ENCODE data around the gene DOHH.
"Not testable (repeated sequence)": the region's sequence is repeated elsewhere in the genome, so short reads cannot be mapped to it uniquely, and the experiment has no call there.

Gene DOHH

DNA sequence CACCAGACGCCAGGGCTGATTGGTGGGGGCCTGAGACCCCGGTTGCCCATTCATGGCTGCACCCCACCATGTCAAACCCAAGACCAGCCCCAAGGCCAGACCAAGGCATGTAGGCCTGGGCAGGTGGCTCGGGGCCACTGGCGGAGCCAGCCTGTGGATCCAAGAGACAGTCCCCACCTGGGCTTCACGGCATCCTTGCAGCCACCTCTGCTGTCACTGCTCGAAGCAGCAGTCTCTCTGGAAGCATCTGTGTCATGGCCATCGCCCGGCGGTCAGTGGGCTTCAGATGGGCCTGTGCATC lies 34.7 kb upstream of the DOHH start:
- no peak overlapping the region for H3K27ac ChIP-seq (ENCODE audit: insufficient read depth, low read depth, low read length, poor library complexity, severe bottlenecking)
- no peak overlapping the region for H3K4me3 ChIP-seq (ENCODE audit: insufficient read depth, low read depth, low read length)
- peaks cover 35% of the 10 kb centered on the region for H3K36me3 ChIP-seq (ENCODE audit: control insufficient read depth, insufficient read depth, low read length)
- H3K27me3 ChIP-seq (ENCODE audit: control insufficient read depth, insufficient read depth, low read length, poor library complexity, severe bottlenecking) = no peaks in the 10 kb centered on the region
- 96 to 97% methylated on average over 9 of the region's 9 CpGs for WGBS, 2 experiments
- peaks cover 5% of the 10 kb centered on the region for H3K4me1 ChIP-seq (ENCODE audit: control insufficient read depth, insufficient read depth, low read length)
- no peaks in the 10 kb centered on the region for H3K9me3 ChIP-seq (ENCODE audit: control insufficient read depth, low read length)

DNA sequence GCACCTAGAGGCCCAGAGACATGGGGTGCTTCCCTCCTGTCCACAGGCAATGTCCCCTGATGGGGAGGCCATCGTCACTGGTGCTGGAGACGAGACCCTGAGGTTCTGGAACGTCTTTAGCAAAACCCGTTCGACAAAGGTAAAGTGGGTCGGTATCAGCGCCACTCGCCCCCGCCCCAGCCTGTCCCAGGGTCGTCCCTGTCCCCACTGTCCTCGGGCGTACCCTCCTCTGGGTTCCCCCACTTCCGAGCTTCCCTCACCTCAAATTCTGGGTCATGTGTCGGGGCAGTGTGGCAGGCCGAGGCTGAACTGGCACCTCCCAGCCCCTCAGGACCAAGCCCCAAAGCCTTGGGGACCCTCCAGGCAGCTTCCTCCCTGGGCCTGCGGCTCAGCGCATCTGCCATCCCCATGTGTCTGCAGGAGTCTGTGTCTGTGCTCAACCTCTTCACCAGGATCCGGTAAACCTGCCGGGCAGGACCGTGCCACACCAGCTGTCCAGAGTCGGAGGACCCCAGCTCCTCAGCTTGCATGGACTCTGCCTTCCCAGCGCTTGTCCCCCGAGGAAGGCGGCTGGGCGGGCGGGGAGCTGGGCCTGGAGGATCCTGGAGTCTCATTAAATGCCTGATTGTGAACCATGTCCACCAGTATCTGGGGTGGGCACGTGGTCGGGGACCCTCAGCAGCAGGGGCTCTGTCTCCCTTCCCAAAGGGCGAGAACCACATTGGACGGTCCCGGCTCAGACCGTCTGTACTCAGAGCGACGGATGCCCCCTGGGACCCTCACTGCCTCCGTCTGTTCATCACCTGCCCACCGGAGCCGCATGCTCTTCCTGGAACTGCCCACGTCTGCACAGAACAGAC lies 34.1 kb upstream of the DOHH start:
- H3K9me3 ChIP-seq (ENCODE audit: control insufficient read depth, low read length) = no peaks in the 10 kb centered on the region
- H3K4me1 ChIP-seq (ENCODE audit: control insufficient read depth, insufficient read depth, low read length) = peaks cover 5% of the 10 kb centered on the region
- no peak overlapping the region for H3K4me3 ChIP-seq (ENCODE audit: insufficient read depth, low read depth, low read length)
- H3K27me3 ChIP-seq (ENCODE audit: control insufficient read depth, insufficient read depth, low read length, poor library complexity, severe bottlenecking) = no peaks in the 10 kb centered on the region
- 96 to 97% methylated on average over 38 of the region's 38 CpGs for WGBS, 2 experiments
- H3K27ac ChIP-seq (ENCODE audit: insufficient read depth, low read depth, low read length, poor library complexity, severe bottlenecking) = no peak overlapping the region
- H3K36me3 ChIP-seq (ENCODE audit: control insufficient read depth, insufficient read depth, low read length) = peaks cover 35% of the 10 kb centered on the region

DNA sequence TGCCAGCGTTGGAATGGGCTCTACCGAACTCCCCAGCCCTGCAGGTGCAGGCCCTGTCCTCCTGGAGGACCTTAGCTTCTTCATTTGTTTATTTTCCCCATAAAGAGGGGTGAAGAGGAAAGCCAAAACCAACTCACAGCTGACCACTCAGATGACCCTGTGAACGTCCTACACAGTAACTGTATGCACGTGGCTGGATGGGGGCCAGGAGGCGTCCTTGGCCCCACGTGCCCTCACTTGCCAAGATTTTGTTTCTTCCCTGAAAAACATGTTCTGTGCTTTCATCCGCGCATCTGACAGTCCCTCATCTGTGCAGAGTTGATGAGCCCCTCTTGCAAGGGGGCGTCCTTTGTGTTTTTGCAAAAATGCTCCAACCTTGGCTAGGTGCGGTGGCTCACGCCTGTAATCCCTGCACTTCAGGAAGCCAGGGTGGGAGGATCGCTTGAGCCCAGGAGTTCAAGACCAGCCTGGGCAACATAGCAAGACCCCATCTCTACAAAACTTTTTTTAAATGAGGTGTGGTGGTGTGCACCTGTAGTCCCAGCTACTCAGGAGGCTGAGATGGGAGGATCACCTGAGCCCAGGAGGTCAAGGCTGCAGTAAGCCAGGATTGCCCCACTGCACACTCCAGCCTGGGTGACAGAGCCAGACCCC lies 33.2 kb upstream of the DOHH start:
- no peak overlapping the region for H3K4me3 ChIP-seq (ENCODE audit: insufficient read depth, low read depth, low read length)
- H3K9me3 ChIP-seq (ENCODE audit: control insufficient read depth, low read length) = no peaks in the 10 kb centered on the region
- peaks cover 3% of the 10 kb centered on the region for H3K4me1 ChIP-seq (ENCODE audit: control insufficient read depth, insufficient read depth, low read length)
- WGBS, 2 experiments = 94% methylated on average over 12 of the region's 12 CpGs
- H3K27ac ChIP-seq (ENCODE audit: insufficient read depth, low read depth, low read length, poor library complexity, severe bottlenecking) = no peak overlapping the region
- peaks cover 35% of the 10 kb centered on the region for H3K36me3 ChIP-seq (ENCODE audit: control insufficient read depth, insufficient read depth, low read length)
- no peaks in the 10 kb centered on the region for H3K27me3 ChIP-seq (ENCODE audit: control insufficient read depth, insufficient read depth, low read length, poor library complexity, severe bottlenecking)

DNA sequence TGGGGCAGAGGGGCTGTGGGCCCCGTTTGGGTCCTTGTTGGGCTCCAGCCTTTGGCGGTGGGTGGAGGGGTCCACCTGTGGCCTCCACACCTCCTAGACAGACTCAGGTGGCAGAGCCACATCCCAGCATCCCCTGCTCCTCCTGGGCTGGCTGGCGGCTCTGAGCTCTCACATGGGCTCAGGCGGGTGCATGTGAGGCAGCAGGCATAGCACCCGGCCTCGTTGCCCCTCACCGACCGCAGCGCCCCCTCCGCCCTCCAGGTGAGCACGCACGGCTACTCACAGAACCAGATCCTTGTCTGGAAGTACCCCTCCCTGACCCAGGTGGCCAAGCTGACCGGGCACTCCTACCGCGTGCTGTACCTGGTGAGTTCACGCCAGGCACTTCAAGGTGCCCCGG lies 32.6 kb upstream of the DOHH start:
- WGBS, 2 experiments = 95% methylated on average over 17 of the region's 17 CpGs
- no peaks in the 10 kb centered on the region for H3K27me3 ChIP-seq (ENCODE audit: control insufficient read depth, insufficient read depth, low read length, poor library complexity, severe bottlenecking)
- H3K4me3 ChIP-seq (ENCODE audit: insufficient read depth, low read depth, low read length) = no peak overlapping the region
- H3K36me3 ChIP-seq (ENCODE audit: control insufficient read depth, insufficient read depth, low read length) = peaks cover 35% of the 10 kb centered on the region
- H3K27ac ChIP-seq (ENCODE audit: insufficient read depth, low read depth, low read length, poor library complexity, severe bottlenecking) = no peak overlapping the region
- no peaks in the 10 kb centered on the region for H3K9me3 ChIP-seq (ENCODE audit: control insufficient read depth, low read length)
- no peaks in the 10 kb centered on the region for H3K4me1 ChIP-seq (ENCODE audit: control insufficient read depth, insufficient read depth, low read length)

DNA sequence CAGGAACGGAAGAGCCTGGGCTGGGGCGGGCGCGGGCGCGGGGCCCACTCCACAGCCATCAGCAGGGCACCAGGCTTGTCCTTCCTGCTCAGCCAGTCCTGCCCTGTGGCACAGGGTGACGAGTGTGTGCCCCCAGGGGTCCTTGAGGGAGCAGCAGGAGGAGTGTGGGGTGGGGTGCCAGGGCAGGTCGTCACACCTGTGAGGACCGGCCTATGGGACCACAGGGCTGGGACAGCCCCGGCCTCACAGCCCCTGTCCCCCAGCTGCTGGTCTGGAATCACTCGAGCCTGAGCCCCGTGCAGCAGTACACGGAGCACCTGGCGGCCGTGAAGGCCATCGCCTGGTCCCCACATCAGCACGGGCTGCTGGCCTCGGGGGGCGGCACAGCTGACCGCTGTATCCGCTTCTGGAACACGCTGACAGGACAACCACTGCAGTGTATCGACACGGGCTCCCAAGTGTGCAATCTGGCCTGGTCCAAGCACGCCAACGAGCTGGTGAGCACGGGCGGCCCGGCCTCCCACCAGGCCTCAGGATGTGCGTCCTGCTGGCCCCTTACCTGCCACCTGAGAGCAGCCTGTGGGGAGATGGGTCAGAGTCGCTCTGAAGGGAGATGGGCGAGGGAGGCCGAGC lies 31.8 kb upstream of the DOHH start:
- Histone ChIP-seq H3K4me3 (ENCODE audit: insufficient read depth, low read depth, low read length) (no peak overlapping the region), H3K27ac (ENCODE audit: insufficient read depth, low read depth, low read length, poor library complexity, severe bottlenecking) (no peak overlapping the region), H3K36me3 (ENCODE audit: control insufficient read depth, insufficient read depth, low read length) (peaks cover 39% of the 10 kb centered on the region), H3K9me3 (ENCODE audit: control insufficient read depth, low read length) (no peaks in the 10 kb centered on the region), H3K27me3 (ENCODE audit: control insufficient read depth, insufficient read depth, low read length, poor library complexity, severe bottlenecking) (no peaks in the 10 kb centered on the region), H3K4me1 (ENCODE audit: control insufficient read depth, insufficient read depth, low read length) (no peaks in the 10 kb centered on the region)
- WGBS, 2 experiments = 95 to 96% methylated on average over 33 of the region's 33 CpGs

DNA sequence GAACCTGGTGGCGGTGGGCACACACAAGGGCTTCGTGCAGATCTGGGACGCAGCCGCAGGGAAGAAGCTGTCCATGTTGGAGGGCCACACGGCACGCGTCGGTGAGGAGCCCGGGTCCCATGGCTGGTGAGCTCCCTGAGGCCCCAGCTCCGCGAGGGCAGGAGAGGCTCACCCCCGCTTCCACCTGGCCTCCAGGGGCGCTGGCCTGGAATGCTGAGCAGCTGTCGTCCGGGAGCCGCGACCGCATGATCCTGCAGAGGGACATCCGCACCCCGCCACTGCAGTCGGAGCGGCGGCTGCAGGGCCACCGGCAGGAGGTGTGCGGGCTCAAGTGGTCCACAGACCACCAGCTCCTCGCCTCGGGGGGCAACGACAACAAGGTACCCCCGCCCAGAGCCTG lies 31.2 kb upstream of the DOHH start:
- no peak overlapping the region for H3K4me3 ChIP-seq (ENCODE audit: insufficient read depth, low read depth, low read length)
- H3K36me3 ChIP-seq (ENCODE audit: control insufficient read depth, insufficient read depth, low read length) = peaks cover 45% of the 10 kb centered on the region
- 94% methylated on average over 29 of the region's 29 CpGs for WGBS, 2 experiments
- no peak overlapping the region for H3K27ac ChIP-seq (ENCODE audit: insufficient read depth, low read depth, low read length, poor library complexity, severe bottlenecking)
- no peaks in the 10 kb centered on the region for H3K4me1 ChIP-seq (ENCODE audit: control insufficient read depth, insufficient read depth, low read length)
- H3K27me3 ChIP-seq (ENCODE audit: control insufficient read depth, insufficient read depth, low read length, poor library complexity, severe bottlenecking) = no peaks in the 10 kb centered on the region
- H3K9me3 ChIP-seq (ENCODE audit: control insufficient read depth, low read length) = no peaks in the 10 kb centered on the region

DNA sequence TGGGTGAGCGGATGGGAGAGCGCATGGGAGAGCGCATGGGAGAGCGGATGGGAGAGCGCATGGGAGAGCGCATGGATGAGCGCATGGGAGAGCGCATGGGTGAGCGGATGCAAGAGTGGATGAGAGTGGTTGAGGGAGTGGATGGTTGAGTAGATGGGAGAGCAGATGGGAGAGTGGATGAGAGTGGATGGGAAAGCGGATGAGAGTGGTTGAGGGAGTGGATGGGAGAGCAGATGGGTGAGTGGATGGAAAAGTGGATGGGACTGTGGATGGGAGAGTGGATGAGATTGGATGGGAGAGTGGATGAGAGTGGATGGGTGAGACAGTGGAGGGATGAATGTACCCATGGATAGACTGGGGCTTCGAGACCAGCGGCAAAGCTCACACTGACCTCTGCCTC lies 29.9 kb upstream of the DOHH start:
- 97% methylated on average over 12 of the region's 12 CpGs for WGBS, 2 experiments
- H3K36me3 ChIP-seq (ENCODE audit: control insufficient read depth, insufficient read depth, low read length) = peaks cover 45% of the 10 kb centered on the region
- no peak overlapping the region for H3K4me3 ChIP-seq (ENCODE audit: insufficient read depth, low read depth, low read length)

DNA sequence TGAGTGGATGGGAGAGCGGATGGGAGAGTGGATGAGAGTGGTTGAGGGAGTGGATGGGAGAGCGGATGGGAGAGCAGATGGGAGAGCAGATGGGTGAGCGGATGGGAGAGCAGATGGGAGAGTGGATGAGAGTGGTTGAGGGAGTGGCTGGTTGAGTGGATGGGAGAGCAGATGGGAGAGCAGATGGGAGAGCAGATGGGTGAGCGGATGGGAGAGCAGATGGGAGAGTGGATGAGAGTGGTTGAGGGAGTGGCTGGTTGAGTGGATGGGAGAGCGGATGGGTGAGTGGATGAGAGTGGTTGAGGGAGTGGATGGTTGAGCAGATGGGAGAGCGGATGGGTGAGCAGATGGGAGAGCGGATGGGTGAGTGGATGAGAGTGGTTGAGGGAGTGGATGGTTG lies 28.8 kb upstream of the DOHH start:
- H3K27ac ChIP-seq (ENCODE audit: insufficient read depth, low read depth, low read length, poor library complexity, severe bottlenecking); H3K27me3 ChIP-seq (ENCODE audit: control insufficient read depth, insufficient read depth, low read length, poor library complexity, severe bottlenecking); H3K4me1 ChIP-seq (ENCODE audit: control insufficient read depth, insufficient read depth, low read length); H3K9me3 ChIP-seq (ENCODE audit: control insufficient read depth, low read length); H3K4me3 ChIP-seq (ENCODE audit: insufficient read depth, low read depth, low read length): not testable (repeated sequence)
- peaks cover 42% of the 10 kb centered on the region for H3K36me3 ChIP-seq (ENCODE audit: control insufficient read depth, insufficient read depth, low read length)
- WGBS, 2 experiments = 95 to 96% methylated on average over 7 of the region's 7 CpGs

More for the DNA sequence above, 29.9 kb upstream of the DOHH start:
- Histone ChIP-seq H3K27ac (ENCODE audit: insufficient read depth, low read depth, low read length, poor library complexity, severe bottlenecking) (no peak overlapping the region), H3K9me3 (ENCODE audit: control insufficient read depth, low read length) (no peaks in the 10 kb centered on the region), H3K27me3 (ENCODE audit: control insufficient read depth, insufficient read depth, low read length, poor library complexity, severe bottlenecking) (no peaks in the 10 kb centered on the region), H3K4me1 (ENCODE audit: control insufficient read depth, insufficient read depth, low read length) (no peaks in the 10 kb centered on the region)

DNA sequence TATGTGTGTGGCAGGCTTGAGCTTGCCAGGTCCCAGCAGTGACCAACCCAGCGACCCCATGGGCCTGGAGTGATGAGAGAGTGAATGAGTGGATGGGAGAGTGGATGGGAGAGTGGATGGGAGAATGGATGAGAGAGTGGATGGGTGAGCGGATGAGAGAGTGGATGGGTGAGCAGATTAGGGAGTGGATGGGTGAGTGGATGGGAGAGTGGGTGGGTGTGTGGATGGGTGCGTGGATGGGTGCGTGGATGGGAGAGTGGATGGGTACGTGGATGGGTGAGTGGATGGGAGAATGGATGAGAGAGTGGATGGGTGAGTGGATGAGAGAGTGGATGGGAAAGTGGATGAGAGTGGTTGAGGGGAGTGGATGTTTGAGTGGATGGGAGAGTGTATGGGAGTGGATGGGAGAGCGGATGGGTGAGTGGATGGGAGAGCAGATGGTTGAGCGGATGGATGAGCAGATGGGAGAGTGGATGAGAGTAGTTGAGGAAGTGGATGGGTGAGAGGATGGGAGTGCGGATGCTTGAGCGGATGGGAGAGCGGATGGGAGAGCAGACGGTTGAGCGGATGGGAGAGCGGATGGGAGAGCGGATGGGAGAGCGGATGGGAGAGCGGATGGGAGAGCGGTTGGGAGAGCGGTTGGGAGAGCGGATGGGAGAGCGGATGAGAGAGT lies 28.2 kb upstream of the DOHH start:
- Histone ChIP-seq H3K4me1 (ENCODE audit: control insufficient read depth, insufficient read depth, low read length) (no peaks in the 10 kb centered on the region), H3K27me3 (ENCODE audit: control insufficient read depth, insufficient read depth, low read length, poor library complexity, severe bottlenecking) (no peaks in the 10 kb centered on the region), H3K4me3 (ENCODE audit: insufficient read depth, low read depth, low read length) (no peak overlapping the region), H3K36me3 (ENCODE audit: control insufficient read depth, insufficient read depth, low read length) (peaks cover 40% of the 10 kb centered on the region), H3K27ac (ENCODE audit: insufficient read depth, low read depth, low read length, poor library complexity, severe bottlenecking) (no peak overlapping the region), H3K9me3 (ENCODE audit: control insufficient read depth, low read length) (no peaks in the 10 kb centered on the region)
- 97% methylated on average over 20 of the region's 20 CpGs for WGBS, 2 experiments

DNA sequence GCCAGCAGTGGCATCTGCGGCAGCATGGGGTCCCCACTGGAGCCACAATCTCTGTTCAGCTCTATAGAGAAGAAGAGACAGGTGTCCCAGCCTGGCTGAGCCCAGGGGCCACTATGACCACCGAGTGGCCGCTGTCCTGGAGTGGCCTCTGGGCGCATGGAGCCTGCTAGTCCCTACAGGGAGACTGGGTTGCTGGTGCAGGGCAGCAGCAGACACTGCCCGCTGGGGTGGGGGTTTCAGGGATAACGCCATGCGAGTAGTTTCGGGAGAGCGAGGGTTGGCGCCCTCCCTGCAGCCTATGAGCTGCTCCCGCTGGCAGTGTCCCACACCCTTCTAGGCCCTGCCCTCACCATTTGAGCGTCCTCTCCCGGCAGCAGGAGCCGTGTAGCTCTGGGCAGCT lies 27.6 kb upstream of the DOHH start:
- WGBS, 2 experiments = 95 to 96% methylated on average over 14 of the region's 14 CpGs
- H3K27me3 ChIP-seq (ENCODE audit: control insufficient read depth, insufficient read depth, low read length, poor library complexity, severe bottlenecking) = no peaks in the 10 kb centered on the region
- no peak overlapping the region for H3K4me3 ChIP-seq (ENCODE audit: insufficient read depth, low read depth, low read length)
- peaks cover 34% of the 10 kb centered on the region for H3K36me3 ChIP-seq (ENCODE audit: control insufficient read depth, insufficient read depth, low read length)
- no peaks in the 10 kb centered on the region for H3K9me3 ChIP-seq (ENCODE audit: control insufficient read depth, low read length)
- no peak overlapping the region for H3K27ac ChIP-seq (ENCODE audit: insufficient read depth, low read depth, low read length, poor library complexity, severe bottlenecking)
- no peaks in the 10 kb centered on the region for H3K4me1 ChIP-seq (ENCODE audit: control insufficient read depth, insufficient read depth, low read length)

Measured in ectodermal cell (in vitro differentiated cells).